HEK293T (cell line): ENCODE results near the gene RBFOX1.

Source experiments
- ARNT ChIP-seq: fragments of 450-650 bp; IDR thresholded peaks from 2 replicates; pipeline ENCODE4 v1.6.1; 2017; ENCODE audit warnings: mild to moderate bottlenecking
- BHLHE40 ChIP-seq: fragments of 450-650 bp; IDR thresholded peaks from 2 replicates; pipeline ENCODE4 v1.6.1; 2016; ENCODE audit warnings: mild to moderate bottlenecking, moderate library complexity, borderline replicate concordance
- CTBP1 ChIP-seq: fragments of 450-650 bp; IDR thresholded peaks from 2 replicates; pipeline ENCODE4 v1.6.1; 2016; ENCODE audit warnings: borderline replicate concordance
- FOXA1 ChIP-seq: fragments of 450-650 bp; IDR thresholded peaks from 2 replicates; pipeline ENCODE4 v1.6.1; 2016; ENCODE audit warnings: mild to moderate bottlenecking
- FOXK2 ChIP-seq: fragments of 450-650 bp; IDR thresholded peaks from 2 replicates; pipeline ENCODE4 v1.6.1; 2016; ENCODE audit warnings: mild to moderate bottlenecking
- L3MBTL2 ChIP-seq: fragments of 450-650 bp; conservative IDR thresholded peaks from 2 replicates; pipeline ENCODE4 v1.6.1; 2016; ENCODE audit warnings: mild to moderate bottlenecking
- LEF1 ChIP-seq: fragments of 450-650 bp; IDR thresholded peaks from 2 replicates; pipeline ENCODE4 v1.6.1; 2017; ENCODE audit warnings: mild to moderate bottlenecking, borderline replicate concordance
- NFRKB ChIP-seq: fragments of 450-650 bp; IDR thresholded peaks from 2 replicates; pipeline ENCODE4 v1.6.1; 2016; ENCODE audit warnings: mild to moderate bottlenecking, moderate library complexity
- PKNOX1 ChIP-seq: fragments of 450-650 bp; IDR thresholded peaks from 2 replicates; pipeline ENCODE4 v1.6.1; 2016
- SP1 ChIP-seq: fragments of 450-650 bp; IDR thresholded peaks from 2 replicates; pipeline ENCODE4 v1.6.1; 2017
- SUZ12 ChIP-seq: fragments of 450-650 bp; IDR thresholded peaks from 2 replicates; pipeline ENCODE4 v1.6.1; 2016; ENCODE audit warnings: mild to moderate bottlenecking
- ZNF384 ChIP-seq: fragments of 450-650 bp; IDR thresholded peaks from 2 replicates; pipeline ENCODE4 v1.6.1; 2016

GRCh38 chr16:7373776-7374175, 41.1 kb downstream of the RBFOX1 start:
- TF ChIP-seq FOXA1 = no peak
- no peak for TF ChIP-seq SP1
- no peak for TF ChIP-seq CTBP1
- no peak for TF ChIP-seq FOXK2
- no peak for TF ChIP-seq BHLHE40
- TF ChIP-seq LEF1 = no peak
- TF ChIP-seq SUZ12 = no peak
- TF ChIP-seq L3MBTL2 = no peak
- no peak for TF ChIP-seq NFRKB
- no peak for TF ChIP-seq ZNF384
- TF ChIP-seq ARNT = no peak
- no peak for TF ChIP-seq PKNOX1
